Uterus (tissue), 4 donors: Measurements from ENCODE around the gene C17orf113. TPM values are rescaled to one million over a fixed set of nuclear protein-coding genes. Genes with fewer than 3 reads are reported as not detected.

ENCODE experiments used
- DNase-seq, 2 donors: peaks; one replicate each; pipeline ENCODE4 v3.0.0-alpha.2; 2019 to 2020
- H3K27ac ChIP-seq, 2 donors: fragments of 200-600 bp; sonication (generic); 1 replicate in 1 of 2; 2 replicates in 1 of 2; pipeline ENCODE4 v1.5.1; 2016 to 2018
- H3K27me3 ChIP-seq, 2 donors: fragments of 200-600 bp; sonication (generic); one replicate each; pipeline ENCODE4 v1.5.1; 2018 to 2019; ENCODE audit warnings: control low read depth in 1 of 2
- H3K36me3 ChIP-seq, 2 donors: fragments of 200-600 bp; sonication (generic); one replicate each; pipeline ENCODE4 v1.5.1; 2019; ENCODE audit warnings: control low read depth in 1 of 2
- H3K4me1 ChIP-seq, 2 donors: fragments of 200-600 bp; sonication (generic); one replicate each; pipeline ENCODE4 v1.5.1; 2018 to 2019; ENCODE audit warnings: control low read depth in 1 of 2
- H3K4me3 ChIP-seq, 2 donors: fragments of 200-600 bp; sonication (generic); 1 replicate in 1 of 2; 2 replicates in 1 of 2; pipeline ENCODE4 v1.5.1; 2018 to 2019; ENCODE audit warnings: mild to moderate bottlenecking in 1 of 2
- H3K9me3 ChIP-seq, 2 donors: fragments of 200-600 bp; sonication (generic); one replicate each; pipeline ENCODE4 v1.5.1; 2019; ENCODE audit warnings: control low read depth in 1 of 2
- POLR2A ChIP-seq, 2 donors: fragments of 450-650 bp; IDR thresholded peaks; one replicate each; pipeline ENCODE4 v1.6.1; 2016; ENCODE audit warnings: antibody characterized with exemption in 2 of 2, mild to moderate bottlenecking in 1 of 2, moderate library complexity in 1 of 2
- intact Hi-C: fragments of 100-400 bp; cut with DNase I; formaldehyde crosslinking; loops from one replicate; pipeline ENCODE4 v1.15.1; 2023; ENCODE audit warnings: low total_unique reads
- total RNA-seq, 4 donors: library from RNA; depleted of rRNA in 3 of 4; stranded (reverse); fragments of >200 nt in 3 of 4; gene quantifications; one replicate each; pipeline versions ENCODE4 v1.1.0 to v1.2.4, GENCODE V29; 2014 to 2023
- TF ChIP-seq, protein P1 (sequence below), 4 experiments: fragments of 200-600 bp in 2 of 4; fragments of 450-650 bp in 2 of 4; sonication (generic) in 2 of 4; IDR thresholded peaks; one replicate each; pipeline ENCODE4 v1.5.1; 2016 to 2019; ENCODE audit warnings: antibody characterized with exemption in 4 of 4, mild to moderate bottlenecking in 2 of 4, moderate library complexity in 1 of 4
- donor health status: DM: yes; HTN: yes; CAD: no.

Gene C17orf113
- total RNA-seq, 4 donors from 2014 or later, result 0.77 to 3.3 (median 2.1) TPM; not detected in 1

DNA sequence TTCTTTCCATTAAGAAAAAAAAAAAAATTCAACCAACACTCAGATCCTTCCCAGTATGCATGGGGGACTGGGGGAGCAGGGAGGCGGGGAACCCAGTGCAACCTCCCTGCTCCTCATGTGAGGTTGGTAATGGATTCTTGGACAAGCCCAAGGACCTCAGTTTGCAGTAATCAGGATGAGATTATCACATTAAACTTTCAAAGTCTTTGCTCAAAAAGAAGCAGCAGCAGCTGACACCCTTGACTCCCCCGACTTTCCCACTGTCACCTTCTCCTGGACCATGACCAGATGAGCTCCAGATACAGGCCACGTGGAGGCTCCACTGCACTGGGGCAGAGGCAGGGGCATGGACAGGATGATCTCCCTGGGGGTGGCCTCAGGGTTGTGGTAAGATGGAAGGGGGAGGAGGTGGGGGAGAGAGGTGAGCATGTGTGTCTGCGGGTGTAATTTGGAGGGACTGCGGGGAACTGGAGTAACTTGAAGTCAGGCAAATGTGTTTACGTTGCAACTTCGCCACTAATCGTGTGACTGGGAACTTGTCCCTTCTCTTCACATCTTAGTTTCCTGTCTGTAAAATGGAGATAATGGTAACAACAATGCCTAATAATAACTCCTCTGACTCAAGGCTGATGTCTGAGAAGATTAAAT is 28.1 kb upstream of the C17orf113 start:
- intact Hi-C loops, result no loop called here

DNA sequence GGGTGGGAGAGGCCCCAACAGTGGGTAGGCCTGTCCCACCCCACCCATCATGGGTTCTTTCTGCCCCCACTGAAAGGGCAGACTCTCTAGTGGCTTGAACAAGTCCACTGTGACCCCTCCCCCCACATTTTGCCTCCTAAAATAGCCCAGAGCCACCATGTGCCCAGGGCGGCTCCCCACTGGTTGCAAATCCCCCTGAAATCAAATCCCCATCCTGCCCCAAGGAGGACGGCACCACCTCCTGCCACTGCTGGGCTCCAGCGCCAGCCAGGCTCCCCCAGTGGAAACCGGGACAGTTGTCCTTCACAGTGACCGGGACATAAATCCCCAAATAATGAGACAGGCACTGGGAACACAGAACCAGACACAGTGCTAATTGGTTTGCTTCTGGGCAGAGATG is 27.4 kb upstream of the C17orf113 start:
- Histone ChIP-seq H3K36me3 (no peaks in the 10 kb centered on the region), H3K27me3 (peaks cover 2 to 3% of the 10 kb centered on the region in 2 donors), H3K4me1 (no peaks in the 10 kb centered on the region), H3K9me3 (no peaks in the 10 kb centered on the region), H3K27ac (no peak overlapping the region), H3K4me3 (no peak overlapping the region)
- intact Hi-C loops, result no loop called here
- TF ChIP-seq, protein P1, sequence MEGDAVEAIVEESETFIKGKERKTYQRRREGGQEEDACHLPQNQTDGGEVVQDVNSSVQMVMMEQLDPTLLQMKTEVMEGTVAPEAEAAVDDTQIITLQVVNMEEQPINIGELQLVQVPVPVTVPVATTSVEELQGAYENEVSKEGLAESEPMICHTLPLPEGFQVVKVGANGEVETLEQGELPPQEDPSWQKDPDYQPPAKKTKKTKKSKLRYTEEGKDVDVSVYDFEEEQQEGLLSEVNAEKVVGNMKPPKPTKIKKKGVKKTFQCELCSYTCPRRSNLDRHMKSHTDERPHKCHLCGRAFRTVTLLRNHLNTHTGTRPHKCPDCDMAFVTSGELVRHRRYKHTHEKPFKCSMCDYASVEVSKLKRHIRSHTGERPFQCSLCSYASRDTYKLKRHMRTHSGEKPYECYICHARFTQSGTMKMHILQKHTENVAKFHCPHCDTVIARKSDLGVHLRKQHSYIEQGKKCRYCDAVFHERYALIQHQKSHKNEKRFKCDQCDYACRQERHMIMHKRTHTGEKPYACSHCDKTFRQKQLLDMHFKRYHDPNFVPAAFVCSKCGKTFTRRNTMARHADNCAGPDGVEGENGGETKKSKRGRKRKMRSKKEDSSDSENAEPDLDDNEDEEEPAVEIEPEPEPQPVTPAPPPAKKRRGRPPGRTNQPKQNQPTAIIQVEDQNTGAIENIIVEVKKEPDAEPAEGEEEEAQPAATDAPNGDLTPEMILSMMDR (IDR thresholded peaks at IDR 0.05), result no peak
- TF ChIP-seq POLR2A (IDR thresholded peaks at IDR 0.05), result no peak
- no peak for DNase-seq

More for the DNA sequence above, 28.1 kb upstream of the C17orf113 start:
- Histone ChIP-seq H3K36me3 (no peaks in the 10 kb centered on the region), H3K4me1 (no peaks in the 10 kb centered on the region), H3K27ac (no peak overlapping the region), H3K4me3 (no peak overlapping the region), H3K27me3 (no peaks in the 10 kb centered on the region), H3K9me3 (no peaks in the 10 kb centered on the region)
- no peak for DNase-seq
- TF ChIP-seq POLR2A (IDR thresholded peaks at IDR 0.05), result no peak
- TF ChIP-seq, protein P1 (IDR thresholded peaks at IDR 0.05), result no peak

DNA sequence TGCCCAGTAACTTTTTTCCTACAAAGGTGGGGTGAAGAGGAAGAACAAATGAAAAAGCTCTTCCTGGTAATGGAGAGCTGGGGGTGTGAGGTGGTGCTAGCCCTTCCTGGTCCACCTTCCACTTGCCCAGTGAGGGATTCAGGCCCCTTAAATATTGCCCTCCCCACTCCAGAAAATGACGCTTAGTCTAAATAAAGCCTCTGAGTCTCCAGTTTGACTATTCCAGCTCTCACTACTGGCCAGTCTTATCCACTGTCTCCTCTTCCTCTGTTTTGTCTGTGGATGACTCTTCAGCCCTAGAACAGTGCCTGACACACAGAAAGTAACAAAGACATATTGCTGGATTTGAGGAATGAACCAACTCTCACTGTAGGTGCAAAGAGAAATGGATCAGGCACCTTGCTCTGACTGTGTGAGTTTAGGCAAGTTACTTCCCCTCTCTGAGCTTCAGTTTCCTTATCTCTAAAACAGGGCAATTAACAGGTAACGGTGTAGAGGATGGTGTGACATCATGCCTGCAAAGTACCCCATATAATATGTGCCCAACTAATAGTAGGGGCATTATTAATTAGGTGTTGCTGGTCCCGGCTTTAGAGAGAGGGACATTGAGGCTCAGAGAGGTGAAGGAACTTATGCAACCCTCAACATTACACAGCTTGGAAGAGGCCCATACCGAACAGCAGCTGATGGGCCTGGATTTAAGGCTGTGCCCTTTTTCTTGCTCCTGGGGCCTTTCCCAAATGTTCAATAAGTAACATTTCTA is 26.6 kb upstream of the C17orf113 start:
- DNase-seq, result no peak
- H3K4me1 ChIP-seq, result peaks cover 0 to 7% of the 10 kb centered on the region in 2 donors
- peaks cover 3 to 4% of the 10 kb centered on the region in 2 donors for H3K27me3 ChIP-seq
- no peaks in the 10 kb centered on the region for H3K9me3 ChIP-seq
- TF ChIP-seq POLR2A (IDR thresholded peaks at IDR 0.05), result no peak
- TF ChIP-seq, protein P1 (IDR thresholded peaks at IDR 0.05), result no peak
- no peaks in the 10 kb centered on the region for H3K36me3 ChIP-seq
- H3K27ac ChIP-seq, result no peak overlapping the region
- no peak overlapping the region for H3K4me3 ChIP-seq
- intact Hi-C loops, result no loop called here

DNA sequence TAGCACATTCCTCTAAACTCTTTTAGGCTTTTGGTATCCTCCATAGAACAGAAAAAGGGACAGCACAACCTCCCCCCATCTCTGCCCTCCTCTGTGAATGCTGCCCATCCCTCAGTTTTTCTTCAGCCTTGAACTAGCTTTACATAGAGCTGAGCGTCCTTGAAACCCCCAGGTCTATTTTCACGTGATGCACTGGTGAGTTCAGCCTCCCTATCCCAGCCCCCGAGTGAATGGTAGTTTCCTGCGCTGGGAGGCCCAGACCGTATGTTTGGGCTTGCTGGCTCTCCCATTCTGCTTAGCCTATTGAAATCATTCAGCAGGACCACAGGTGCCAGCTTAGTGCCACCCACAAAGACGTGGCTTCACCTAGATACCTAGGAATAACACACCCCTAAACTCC is 25.4 kb upstream of the C17orf113 start:
- Histone ChIP-seq H3K4me1 (peaks cover 0 to 7% of the 10 kb centered on the region in 2 donors), H3K36me3 (no peaks in the 10 kb centered on the region), H3K27me3 (peaks cover 3 to 4% of the 10 kb centered on the region in 2 donors), H3K9me3 (no peaks in the 10 kb centered on the region), H3K4me3 (no peak overlapping the region), H3K27ac (no peak overlapping the region)
- TF ChIP-seq POLR2A (IDR thresholded peaks at IDR 0.05), result no peak
- TF ChIP-seq, protein P1 (IDR thresholded peaks at IDR 0.05), result no peak
- intact Hi-C loops, result no loop called here
- DNase-seq, result no peak
